Right renal cortex interstitium (tissue), 3 donors: ENCODE data around the gene CACNG5. TPM values are rescaled to one million over a fixed set of nuclear protein-coding genes. Genes with fewer than 3 reads are reported as not detected.
"Not testable (repeated sequence)": the region's sequence is repeated elsewhere in the genome, so short reads cannot be mapped to it uniquely, and the experiment has no call there.

Experiments used
- DNase-seq, 3 donors: peaks; one replicate each; pipeline ENCODE4 v3.0.0-alpha.2; 2013; ENCODE audit warnings: low read depth in 3 of 3, low spot score in 2 of 3
- polyA plus RNA-seq, 3 donors: library from polyadenylated mRNA; unstranded; fragments of 120-200 nt; gene quantifications; one replicate each; pipeline ENCODE4 v1.2.1, GENCODE V29; 2013; ENCODE audit not compliant: insufficient read length in 3 of 3

The CACNG5 gene
- polyA plus RNA-seq, 3 donors = 2.1 to 3.4 (median 3.1) TPM

DNA sequence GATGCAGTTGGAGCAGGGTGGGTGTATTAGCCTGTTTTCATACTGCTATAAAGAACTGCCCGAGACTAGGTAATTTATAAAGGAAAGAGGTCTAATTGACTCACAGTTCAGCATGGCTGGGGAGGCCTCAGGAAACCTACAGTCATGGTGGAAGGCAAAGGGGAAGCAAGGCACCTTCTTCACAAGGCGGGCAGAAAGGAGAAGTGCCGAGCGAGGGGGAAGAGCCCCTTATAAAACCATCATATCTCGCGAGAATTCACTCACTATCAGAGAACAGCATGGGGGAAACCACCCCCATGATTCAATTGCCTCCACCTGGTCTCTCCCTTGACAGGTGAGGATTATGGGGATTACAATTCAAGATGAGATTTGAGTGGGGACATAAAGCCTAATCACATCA is 68.4 kb downstream of the CACNG5 start:
- DNase-seq = not testable (repeated sequence)

DNA sequence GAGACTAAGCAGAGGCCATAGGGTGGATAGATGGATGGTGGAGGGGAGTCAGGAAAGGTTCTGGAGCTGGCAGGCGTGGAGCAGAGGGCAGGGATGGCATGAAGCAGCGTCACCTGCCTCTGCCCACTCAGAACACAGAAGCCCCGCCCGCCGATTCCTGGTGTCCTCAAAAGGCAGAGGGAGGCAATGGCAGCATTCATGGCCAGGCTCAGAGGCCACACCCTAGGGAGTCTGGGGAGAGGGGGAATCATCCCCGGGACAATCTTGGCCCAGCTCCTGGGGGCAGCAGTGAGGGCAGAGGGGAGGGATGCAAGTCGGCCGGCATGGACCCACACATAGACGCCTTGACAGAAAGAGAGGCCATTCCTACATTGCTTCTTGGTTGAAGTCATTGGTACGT is 68.9 kb downstream of the CACNG5 start:
- DNase-seq = no peak

DNA sequence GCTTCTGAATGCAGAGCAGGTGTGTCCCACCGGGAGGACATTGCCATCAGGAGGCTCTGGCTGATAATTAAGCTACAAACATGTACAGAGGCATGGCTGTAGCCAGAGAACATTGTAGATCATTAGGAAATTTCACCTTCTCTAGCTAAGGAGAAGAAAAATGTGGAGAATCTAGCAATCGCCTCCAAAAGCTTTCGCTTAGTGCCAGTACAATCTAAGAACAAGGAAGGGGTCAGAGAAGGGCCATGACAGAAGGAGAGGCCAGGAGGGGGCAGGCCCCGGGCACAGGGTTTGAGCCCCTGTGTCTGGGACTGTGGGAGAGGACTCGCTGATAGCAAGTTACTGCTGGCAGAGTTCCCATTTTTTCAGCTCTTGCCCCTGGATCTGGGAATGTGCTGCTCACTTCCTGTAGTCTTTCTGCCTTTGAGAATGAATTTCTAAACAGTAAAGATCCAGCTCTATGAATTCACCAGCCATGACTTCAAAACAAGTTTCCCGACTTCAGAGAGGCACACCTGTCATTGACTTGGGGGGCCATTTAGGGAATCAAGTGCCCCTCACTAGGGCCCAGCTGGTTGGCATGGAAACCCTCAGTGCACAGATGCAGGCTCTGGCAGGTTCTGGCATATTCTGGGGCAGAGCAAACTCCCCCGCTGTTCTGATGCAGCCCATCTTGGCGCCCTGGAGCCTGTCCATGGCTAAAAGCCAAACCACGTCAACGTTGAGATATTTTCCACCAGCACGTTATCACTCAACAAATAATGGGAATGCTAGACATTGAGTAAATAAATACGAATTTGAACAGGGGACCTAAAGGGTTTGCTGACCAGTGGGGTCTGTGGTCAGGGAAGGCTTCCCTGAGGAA is 70.1 kb downstream of the CACNG5 start:
- DNase-seq = peak in 2 of 3 donors; percentile 23 to 44

DNA sequence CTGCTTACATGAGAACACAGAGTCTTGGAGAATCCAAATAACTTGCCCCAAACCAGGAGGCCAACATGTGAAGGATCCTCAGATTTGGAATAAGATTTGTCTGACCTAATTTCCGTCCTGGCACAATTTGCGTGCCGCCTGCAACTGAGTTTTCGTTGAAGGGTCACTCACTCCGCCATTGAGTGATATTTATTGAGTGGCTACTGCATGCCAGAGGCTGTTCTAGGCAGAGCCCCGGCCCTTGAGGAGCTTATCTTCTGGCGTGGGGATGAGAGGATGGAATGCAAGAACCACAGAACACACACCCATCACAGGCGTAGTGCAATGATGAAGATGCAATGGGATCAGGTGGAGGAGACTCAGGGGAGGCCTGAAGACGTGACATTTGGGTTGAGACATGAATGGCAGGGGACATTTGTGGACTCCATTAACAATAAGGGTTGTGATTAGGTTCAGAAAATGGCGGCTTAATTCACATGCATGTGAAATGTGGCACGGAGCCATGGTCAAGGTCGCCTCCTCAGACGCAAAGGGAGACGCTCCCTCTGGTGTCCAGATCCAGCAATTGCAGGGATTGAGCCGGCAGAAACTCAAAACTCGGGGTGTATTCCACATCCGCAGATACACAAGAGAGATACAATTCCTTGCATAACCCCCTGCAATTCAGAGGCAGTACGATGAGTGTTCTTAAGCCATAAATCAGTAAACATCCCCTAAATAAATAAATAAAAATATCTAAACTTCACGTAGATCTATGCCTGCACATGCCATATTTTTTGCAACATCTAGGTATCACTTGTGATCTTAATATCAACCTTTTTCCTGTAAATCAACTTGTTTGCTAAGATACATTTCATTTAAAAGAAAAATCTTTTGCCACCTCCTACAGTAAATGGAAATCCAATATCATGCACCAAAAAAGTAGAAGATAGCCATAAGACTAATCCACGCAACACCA is 71.7 kb downstream of the CACNG5 start:
- peak; percentile 53 to 70 (median 68) for DNase-seq

DNA sequence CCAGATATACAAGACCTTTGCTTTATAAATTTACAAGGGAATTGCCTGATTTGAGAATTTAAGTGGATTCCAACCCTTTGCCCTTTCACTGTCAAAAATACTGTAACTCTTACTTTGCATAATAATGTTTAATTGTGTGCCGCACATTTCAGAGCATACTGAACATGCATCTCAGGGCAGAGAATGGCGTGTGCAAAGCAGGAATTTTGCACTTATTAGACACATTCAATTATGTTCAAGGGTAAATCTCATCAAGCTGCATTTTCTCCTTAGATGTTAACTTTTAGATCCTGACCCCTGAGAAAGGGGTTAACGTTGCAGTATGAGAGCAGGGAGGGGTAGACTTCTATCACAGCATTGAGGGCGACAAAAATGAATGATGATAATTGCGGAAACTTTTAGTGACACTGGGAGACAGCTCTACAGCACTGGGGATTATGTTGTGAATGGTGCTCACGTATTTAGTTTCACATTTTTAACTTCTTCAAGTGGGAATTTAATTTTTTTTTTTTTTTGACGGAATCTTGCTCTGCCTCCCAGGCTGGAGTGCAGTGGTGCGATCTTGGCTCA is 75.0 kb downstream of the CACNG5 start:
- no peak for DNase-seq

DNA sequence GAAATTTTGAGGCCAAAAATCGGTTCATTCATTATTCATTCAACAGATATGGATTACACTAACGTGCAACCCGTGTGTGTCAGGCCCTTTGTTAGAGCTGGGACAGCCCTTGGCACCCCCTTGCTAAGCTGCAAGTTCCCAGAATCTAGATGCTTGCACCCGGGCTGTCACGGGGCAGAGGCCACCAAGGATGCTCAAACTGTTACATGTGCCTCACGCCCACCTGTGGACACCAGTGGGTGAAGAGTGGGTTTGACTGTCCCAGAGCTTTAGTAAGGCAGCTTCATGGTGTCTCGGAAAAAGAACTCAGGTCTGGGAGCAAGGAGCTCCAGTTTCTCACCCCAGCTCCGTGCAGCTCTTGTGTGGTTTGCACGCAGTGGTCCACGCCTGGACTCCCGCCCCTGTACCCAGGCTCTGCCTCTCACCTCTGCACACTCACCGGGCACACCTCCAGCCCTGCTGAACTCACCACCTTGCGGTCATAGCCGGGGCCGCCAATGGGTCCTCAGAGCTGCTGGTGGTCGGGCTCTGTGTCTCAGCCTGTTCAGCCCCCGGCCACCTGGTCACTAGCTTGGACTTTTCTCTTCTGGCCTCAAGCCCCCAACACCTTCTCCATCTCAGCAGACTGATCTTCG is 75.9 kb downstream of the CACNG5 start:
- DNase-seq = no peak

DNA sequence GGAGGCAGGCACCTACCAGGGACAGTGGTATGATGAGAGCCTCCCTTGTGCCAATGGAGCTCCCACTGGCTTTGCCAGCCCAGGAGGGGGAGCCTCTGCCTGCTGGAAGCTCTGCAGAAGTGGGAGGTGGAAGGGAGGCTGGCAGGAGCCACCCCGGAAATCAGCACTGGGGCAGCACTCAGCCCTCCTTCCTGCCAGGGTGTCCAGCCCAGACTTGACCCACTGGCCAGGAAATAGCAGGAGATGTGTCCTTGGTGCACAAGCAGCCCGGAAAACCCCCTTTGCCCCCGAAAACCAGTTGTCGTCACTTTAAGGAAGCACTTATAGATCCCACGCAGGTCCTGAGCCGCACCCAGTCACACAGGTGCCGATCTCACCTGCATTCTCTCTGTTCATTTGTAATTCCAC is 80.3 kb downstream of the CACNG5 start:
- DNase-seq = no peak

DNA sequence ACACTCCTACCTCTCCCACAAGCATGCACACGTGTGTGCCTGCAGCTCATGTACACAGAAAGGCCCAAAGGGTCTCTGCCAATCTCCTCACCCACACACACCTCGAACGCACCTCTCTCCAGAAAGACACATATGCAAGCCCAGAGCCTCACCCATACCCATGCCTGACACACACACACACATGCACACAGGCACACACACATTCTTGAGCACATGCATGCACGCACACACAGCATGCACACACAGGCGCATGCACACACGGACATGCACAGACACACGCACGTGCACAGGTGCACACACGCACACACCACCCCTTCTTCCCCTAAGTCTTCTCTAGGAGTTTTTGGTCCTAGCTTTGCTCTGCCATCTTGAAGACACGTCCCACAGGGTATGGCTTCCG is 80.9 kb downstream of the CACNG5 start:
- no peak for DNase-seq

DNA sequence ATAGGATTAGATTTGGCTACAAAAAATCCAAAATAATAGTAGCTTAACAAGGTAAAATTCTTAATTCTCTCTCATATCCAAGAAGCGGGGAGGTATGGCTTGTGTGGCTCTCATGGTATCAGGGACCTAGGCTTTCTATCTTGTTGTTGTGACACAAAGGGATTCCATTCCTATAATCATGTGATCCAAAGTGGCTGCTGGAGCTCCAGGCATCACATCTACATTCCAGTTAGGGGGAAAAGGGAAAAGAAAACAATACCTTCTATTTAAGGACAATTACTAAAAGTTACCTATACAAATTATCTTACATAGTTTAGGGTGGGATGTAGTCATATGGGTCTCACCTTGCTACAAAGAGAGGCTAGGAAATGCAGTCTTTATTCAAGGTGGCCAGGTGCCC is 82.0 kb downstream of the CACNG5 start:
- DNase-seq = no peak

DNA sequence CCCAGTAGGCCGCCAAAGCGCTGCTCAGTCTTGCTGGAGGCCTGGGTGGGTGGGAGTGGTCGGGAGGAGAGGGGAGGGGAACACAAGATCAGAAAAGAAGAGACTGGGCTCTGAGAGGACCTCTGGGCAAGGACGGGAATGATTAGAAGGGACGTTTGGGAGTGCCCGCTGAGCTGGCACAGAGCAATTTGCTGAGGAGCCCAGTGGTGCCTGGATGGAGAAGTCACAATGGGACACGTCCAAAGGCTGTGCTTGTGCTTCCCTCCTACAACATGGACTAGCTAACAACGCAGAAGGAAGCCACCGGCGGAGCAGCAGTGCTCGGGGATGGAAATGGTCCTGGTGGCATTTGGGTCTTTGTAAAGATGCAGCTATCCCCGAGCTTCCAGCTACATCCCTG is 84.0 kb downstream of the CACNG5 start:
- DNase-seq = no peak

DNA sequence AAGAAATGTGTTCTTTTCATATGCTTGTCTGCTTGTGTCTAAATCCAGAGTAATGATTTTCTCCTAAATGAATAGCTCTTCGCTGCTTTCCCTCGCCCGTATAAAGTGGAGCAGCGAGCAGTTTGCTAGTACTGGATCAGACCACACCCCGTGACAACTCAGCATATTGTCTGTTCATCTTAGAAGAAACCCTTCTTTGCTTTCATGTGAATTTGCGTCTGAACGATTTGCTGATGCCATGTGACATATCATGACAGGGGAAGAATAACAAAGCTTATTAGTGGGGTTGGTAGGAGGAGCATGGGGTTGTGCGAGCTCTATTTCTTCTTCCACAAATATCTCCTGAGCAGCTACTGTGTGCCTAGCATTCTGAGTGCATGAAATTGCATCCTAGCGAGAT is 85.5 kb downstream of the CACNG5 start:
- DNase-seq = no peak

DNA sequence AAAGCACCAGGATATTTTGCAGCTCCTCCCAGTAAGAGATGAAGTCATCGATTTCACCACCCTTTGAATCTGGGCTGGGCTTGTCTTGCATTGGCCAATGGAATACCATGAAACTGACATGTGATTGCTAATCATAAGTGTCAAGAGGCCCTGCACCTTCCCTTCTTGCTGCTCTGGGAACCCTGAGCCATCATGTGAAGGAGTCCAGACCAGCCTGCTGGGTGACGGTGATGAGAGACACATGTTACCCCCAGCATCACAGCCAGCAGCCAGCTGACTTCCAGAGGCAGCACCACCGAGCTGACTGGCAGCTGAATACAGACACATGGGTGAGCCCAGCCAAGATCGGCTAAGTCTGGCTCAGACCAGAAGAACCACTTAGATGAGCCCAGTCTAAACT is 86.0 kb downstream of the CACNG5 start:
- DNase-seq = no peak

DNA sequence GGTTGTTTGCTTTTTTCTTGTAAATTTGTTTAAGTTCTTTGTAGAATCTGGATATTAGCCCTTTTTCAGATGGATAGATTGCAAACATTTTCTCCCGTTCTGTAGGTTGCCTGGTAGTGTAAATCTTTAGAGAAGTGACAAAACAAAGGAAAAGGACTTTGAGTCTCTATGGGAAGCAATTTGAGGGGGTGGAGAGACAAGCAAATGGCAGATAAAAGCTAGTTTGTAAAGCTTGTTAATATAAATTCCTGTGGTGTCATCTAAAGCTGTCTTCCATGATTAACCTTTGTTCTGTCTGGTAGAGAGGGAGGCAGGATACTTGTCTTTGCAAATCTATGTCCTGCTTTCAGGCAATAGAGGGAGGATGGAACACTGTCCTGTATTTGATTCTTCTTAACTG is 89.0 kb downstream of the CACNG5 start:
- DNase-seq = no peak

DNA sequence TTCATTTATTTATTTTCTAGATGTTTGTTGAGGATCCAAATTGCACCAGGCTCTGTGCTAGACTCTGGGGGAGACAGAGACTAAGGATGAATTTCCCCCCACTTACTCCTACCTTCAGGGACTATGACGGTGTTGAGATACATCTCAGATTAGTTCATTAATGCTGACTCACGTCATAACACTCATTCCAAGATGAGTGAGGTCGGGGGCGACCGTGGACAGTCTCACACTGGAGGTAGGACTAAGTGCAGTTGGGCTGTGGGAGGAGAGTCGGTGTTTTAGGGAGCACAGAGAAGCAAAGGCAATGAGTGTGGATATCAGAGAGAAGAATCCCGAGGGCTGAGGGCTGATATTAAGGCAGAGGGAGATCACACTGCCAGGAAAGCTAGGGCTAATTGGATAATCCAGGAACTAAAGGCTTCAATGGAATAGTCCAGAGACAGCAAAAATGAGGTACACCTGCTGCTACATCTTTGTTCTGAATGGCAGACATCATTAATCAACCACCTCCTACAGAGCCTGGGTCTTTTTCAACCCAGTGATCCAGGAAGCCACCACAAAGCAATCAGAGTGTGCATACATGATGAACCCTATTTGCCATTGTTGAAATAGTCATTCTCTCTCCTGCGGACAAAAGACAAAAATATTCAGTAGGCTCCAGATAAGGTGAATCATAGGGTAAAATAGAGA is 91.0 kb downstream of the CACNG5 start:
- no peak for DNase-seq

DNA sequence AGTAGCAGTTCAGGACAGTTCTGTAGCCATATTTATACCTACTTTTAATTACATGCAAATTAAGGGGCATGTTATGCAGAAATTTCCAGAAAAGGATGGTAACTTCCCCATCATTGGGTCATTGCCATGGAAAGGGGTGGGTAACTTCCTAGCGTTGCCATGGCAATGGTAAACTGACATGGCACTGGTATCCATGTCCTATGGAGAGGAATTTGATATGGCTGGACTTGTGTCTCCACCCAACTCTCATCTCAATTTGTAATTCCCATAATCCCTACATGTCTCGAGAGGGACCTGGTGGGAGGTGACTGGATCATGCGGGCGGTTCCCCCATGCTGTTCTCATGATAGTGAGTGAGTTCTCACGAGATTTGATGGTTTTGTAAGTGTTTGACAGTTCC is 94.0 kb downstream of the CACNG5 start:
- no peak for DNase-seq

DNA sequence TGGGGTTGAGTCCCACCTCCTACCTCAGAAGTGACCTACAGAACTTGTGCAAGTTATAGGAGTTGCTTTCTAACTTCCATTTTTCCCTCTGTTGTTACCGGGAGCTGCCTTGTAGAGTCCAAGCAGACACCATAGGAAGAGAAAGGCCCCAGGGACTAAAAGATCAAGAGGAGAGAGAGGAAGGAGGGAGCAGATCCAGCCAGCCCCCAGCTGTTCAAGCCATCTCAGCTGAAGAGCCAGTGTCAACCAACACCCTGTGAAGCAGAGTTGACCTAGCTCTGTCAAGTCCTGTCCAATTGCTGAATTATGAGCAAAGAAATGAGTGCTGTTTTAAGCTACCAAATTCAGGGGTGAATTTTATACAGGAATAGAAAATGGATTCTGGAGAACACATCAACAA is 94.7 kb downstream of the CACNG5 start:
- no peak for DNase-seq

DNA sequence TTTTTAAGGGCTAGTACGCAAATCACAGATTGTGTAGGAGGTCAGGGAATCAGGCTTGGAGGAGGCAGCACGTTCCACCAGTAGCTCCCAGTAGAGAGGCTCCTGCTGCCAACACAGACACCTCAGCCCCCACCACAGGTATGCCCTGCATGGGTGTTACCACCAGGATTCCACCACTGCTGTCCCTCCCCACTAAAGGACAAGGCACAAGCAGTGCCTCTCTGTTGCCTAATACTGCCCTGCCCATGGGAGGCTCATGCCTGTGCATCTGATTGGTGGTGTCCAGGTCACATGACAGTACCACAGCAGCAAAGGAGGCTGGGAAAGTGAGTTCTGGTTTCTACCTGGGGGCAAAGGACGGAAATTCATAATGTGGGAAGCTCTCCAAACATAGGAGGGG is 96.0 kb downstream of the CACNG5 start:
- DNase-seq = no peak

DNA sequence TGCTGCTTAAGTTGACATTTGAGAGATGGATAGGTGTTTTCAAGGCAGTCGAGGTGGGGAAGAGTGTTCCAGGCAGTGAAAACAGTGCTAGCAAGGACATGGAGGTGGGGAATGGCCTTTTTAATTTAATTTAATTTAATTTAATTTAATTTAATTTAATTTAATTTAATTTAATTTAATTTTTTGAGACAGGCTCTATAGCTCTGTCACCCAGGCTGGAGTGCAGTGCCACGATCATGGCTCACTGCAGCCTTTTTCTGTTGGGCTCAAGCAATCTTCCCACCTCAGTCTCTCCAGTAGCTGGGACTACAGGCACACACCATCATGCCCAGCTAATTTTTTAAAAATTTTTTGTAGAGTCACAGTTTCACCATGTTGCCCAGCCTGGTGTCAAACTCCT is 97.4 kb downstream of the CACNG5 start:
- no peak for DNase-seq

DNA sequence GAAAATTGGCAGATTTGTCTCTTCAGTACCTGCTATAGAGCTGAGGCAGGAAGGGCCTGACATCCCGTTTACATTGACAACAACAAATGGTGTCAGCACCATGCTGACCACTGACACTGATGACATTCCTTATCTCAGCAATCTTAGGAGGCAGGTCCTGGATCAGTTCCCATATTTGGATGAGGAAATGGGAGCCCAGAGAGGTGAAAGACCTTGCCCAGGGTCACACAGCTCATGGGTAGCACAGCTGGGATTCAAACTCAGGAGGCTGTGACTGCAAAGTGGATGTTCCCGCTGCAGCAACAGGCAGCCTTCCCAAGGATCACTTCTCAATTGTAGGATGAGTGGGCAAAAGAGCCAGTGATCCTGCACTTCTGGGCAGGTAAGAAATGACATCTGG is 99.1 kb downstream of the CACNG5 start:
- no peak for DNase-seq
